ENCODE measurements around the gene COX17. TPM values are rescaled to one million over a fixed set of nuclear protein-coding genes. Genes with fewer than 3 reads are reported as not detected.

The COX17 gene
- polyA plus RNA-seq, 1 of the 3 experiments (the other 2 are of a cell fraction), result 21.5 TPM

DNA sequence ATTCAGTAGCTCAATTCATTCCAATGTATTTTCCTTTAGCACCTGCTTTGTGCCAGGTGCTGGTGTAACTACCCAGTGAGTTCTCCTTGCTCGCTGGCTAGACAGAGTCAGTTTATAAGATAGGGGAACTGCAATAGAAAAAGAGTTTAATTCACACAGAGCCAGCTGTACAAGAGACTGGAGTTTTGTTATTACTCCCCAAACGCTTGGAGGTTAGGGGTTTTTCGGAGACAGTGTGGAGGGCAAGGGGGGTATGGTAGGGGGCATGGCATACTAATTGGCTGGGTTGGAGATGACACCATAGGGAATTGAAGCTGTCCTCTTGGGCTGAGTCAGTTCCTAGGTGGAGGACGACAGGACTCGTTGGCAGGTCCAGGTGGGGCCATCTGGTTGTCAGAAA, 20.2 kb upstream of the COX17 start:
- no peaks in the 10 kb centered on the region for H3K79me2 ChIP-seq (ENCODE audit: insufficient read depth)
- no peak for DNase-seq
- H3K4me2 ChIP-seq, result no peak overlapping the region
- H3K4me1 ChIP-seq (ENCODE audit: control insufficient read depth in 1 of 2, insufficient read depth in 2 of 2, low read depth in 1 of 2, low read length in 1 of 2), result no peaks in the 10 kb centered on the region; a peak in 2 of 4 replicates
- no peaks in the 10 kb centered on the region for H3K9me2 ChIP-seq
- ChIA-PET POLR2A (no interaction called here), CTCF (interaction anchor here (1.2 to 1.7 kb wide), 3 partner anchors 16 to 813 kb away, joined by 3 to 5 read pairs (median 3); no protein-coding TSS in a partner anchor)
- no peaks in the 10 kb centered on the region for H4K20me1 ChIP-seq (ENCODE audit: insufficient read depth)
- no peaks in the 10 kb centered on the region for H3K9me3 ChIP-seq
- H3K9ac ChIP-seq, result no peak overlapping the region
- WGBS (ENCODE audit: low lambda C conversion rate), result 80% methylated on average over 5 of the region's 5 CpGs
- no peak overlapping the region for H3K4me3 ChIP-seq (ENCODE audit: low read depth in 2 of 2, low read length in 1 of 2)
- TF ChIP-seq MEF2A (IDR thresholded peaks at IDR 0.05; ENCODE audit: borderline replicate concordance, low read depth) (no peak), RXRA (IDR thresholded peaks at IDR 0.05; ENCODE audit: borderline replicate concordance, low read depth) (no peak), EZH2phosphoT487 (IDR thresholded peaks at IDR 0.05; ENCODE audit: borderline replicate concordance, low read depth) (no peak), RCOR1 (IDR thresholded peaks at IDR 0.05; ENCODE audit: low read length) (no peak), USF2 (IDR thresholded peaks at IDR 0.05; ENCODE audit: borderline replicate concordance, low read depth, low read length) (no peak), NFIC (IDR thresholded peaks at IDR 0.05; ENCODE audit: borderline replicate concordance) (no peak), RAD21 (IDR thresholded peaks at IDR 0.05; ENCODE audit: low read length) (no peak), TCF12 (IDR thresholded peaks at IDR 0.05) (no peak), TEAD4 (IDR thresholded peaks at IDR 0.05; ENCODE audit: borderline replicate concordance, insufficient read depth) (no peak), RFX5 (IDR thresholded peaks at IDR 0.05; ENCODE audit: low read length) (no peak), GATA2 (CRISPR knock-in tag; IDR thresholded peaks at IDR 0.05) (no peak), CHD2 (IDR thresholded peaks at IDR 0.05; ENCODE audit: low read length, partially characterized antibody) (no peak), PBX3 (IDR thresholded peaks at IDR 0.05) (no peak), REST (IDR thresholded peaks at IDR 0.05; ENCODE audit: low read depth, low read length) (no peak)
- TF ChIP-seq, protein P1, sequence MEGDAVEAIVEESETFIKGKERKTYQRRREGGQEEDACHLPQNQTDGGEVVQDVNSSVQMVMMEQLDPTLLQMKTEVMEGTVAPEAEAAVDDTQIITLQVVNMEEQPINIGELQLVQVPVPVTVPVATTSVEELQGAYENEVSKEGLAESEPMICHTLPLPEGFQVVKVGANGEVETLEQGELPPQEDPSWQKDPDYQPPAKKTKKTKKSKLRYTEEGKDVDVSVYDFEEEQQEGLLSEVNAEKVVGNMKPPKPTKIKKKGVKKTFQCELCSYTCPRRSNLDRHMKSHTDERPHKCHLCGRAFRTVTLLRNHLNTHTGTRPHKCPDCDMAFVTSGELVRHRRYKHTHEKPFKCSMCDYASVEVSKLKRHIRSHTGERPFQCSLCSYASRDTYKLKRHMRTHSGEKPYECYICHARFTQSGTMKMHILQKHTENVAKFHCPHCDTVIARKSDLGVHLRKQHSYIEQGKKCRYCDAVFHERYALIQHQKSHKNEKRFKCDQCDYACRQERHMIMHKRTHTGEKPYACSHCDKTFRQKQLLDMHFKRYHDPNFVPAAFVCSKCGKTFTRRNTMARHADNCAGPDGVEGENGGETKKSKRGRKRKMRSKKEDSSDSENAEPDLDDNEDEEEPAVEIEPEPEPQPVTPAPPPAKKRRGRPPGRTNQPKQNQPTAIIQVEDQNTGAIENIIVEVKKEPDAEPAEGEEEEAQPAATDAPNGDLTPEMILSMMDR (IDR thresholded peaks at IDR 0.05), result no peak
- TF ChIP-seq, protein P2, sequence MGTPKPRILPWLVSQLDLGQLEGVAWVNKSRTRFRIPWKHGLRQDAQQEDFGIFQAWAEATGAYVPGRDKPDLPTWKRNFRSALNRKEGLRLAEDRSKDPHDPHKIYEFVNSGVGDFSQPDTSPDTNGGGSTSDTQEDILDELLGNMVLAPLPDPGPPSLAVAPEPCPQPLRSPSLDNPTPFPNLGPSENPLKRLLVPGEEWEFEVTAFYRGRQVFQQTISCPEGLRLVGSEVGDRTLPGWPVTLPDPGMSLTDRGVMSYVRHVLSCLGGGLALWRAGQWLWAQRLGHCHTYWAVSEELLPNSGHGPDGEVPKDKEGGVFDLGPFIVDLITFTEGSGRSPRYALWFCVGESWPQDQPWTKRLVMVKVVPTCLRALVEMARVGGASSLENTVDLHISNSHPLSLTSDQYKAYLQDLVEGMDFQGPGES (IDR thresholded peaks at IDR 0.05; ENCODE audit: low read depth, low read length), result no peak
- TF ChIP-seq, protein P3, sequence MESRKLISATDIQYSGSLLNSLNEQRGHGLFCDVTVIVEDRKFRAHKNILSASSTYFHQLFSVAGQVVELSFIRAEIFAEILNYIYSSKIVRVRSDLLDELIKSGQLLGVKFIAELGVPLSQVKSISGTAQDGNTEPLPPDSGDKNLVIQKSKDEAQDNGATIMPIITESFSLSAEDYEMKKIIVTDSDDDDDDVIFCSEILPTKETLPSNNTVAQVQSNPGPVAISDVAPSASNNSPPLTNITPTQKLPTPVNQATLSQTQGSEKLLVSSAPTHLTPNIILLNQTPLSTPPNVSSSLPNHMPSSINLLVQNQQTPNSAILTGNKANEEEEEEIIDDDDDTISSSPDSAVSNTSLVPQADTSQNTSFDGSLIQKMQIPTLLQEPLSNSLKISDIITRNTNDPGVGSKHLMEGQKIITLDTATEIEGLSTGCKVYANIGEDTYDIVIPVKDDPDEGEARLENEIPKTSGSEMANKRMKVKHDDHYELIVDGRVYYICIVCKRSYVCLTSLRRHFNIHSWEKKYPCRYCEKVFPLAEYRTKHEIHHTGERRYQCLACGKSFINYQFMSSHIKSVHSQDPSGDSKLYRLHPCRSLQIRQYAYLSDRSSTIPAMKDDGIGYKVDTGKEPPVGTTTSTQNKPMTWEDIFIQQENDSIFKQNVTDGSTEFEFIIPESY (IDR thresholded peaks at IDR 0.05; ENCODE audit: borderline replicate concordance, low read depth), result no peak
- H3K36me3 ChIP-seq (replicated peaks in 1 of 2; ENCODE audit: control insufficient read depth in 1 of 2, insufficient read depth in 2 of 2, low read length in 1 of 2), result no peaks in the 10 kb centered on the region
- no peaks in the 10 kb centered on the region for H3K27me3 ChIP-seq (ENCODE audit: insufficient read depth)
- no peaks in the 10 kb centered on the region for H3F3A ChIP-seq (replicated peaks; ENCODE audit: insufficient read depth)
- H2AFZ ChIP-seq (ENCODE audit: low read depth), result no peak overlapping the region
- no peak overlapping the region for H3K27ac ChIP-seq (ENCODE audit: low read depth in 2 of 2, low read length in 1 of 2)
